ENCODE results near the gene PCK2.

DNA sequence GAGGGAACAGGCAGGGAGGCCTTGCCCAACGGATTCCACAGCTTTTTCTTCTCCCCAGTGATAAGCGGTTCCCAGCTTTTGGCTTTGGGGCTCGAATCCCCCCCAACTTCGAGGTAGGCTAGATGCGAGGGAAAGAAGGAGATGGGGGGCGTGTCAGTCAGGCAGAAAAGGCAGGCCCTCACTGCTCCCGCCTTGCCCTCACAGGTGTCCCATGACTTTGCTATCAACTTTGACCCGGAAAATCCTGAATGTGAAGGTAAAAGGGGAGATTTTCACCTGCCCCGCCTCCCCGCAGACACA is 17.9 kb upstream of the PCK2 start:
- TF ChIP-seq EP300 (IDR thresholded peaks at IDR 0.05) (no peak), MAX (IDR thresholded peaks at IDR 0.05) (no peak), POLR2A (IDR thresholded peaks at IDR 0.05; ENCODE audit: low read length) (no peak), ZC3H11A (IDR thresholded peaks at IDR 0.05) (no peak), ZFP36 (IDR thresholded peaks at IDR 0.05; ENCODE audit: borderline replicate concordance, partially characterized antibody) (no peak), CHD4 (IDR thresholded peaks at IDR 0.05; ENCODE audit: borderline replicate concordance) (no peak), KDM5A (IDR thresholded peaks at IDR 0.05) (no peak), JUN (IDR thresholded peaks at IDR 0.05) (no peak)
- TF ChIP-seq, protein P1, sequence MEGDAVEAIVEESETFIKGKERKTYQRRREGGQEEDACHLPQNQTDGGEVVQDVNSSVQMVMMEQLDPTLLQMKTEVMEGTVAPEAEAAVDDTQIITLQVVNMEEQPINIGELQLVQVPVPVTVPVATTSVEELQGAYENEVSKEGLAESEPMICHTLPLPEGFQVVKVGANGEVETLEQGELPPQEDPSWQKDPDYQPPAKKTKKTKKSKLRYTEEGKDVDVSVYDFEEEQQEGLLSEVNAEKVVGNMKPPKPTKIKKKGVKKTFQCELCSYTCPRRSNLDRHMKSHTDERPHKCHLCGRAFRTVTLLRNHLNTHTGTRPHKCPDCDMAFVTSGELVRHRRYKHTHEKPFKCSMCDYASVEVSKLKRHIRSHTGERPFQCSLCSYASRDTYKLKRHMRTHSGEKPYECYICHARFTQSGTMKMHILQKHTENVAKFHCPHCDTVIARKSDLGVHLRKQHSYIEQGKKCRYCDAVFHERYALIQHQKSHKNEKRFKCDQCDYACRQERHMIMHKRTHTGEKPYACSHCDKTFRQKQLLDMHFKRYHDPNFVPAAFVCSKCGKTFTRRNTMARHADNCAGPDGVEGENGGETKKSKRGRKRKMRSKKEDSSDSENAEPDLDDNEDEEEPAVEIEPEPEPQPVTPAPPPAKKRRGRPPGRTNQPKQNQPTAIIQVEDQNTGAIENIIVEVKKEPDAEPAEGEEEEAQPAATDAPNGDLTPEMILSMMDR (IDR thresholded peaks at IDR 0.05), result no peak
- TF ChIP-seq, protein P2, sequence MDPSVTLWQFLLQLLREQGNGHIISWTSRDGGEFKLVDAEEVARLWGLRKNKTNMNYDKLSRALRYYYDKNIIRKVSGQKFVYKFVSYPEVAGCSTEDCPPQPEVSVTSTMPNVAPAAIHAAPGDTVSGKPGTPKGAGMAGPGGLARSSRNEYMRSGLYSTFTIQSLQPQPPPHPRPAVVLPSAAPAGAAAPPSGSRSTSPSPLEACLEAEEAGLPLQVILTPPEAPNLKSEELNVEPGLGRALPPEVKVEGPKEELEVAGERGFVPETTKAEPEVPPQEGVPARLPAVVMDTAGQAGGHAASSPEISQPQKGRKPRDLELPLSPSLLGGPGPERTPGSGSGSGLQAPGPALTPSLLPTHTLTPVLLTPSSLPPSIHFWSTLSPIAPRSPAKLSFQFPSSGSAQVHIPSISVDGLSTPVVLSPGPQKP (IDR thresholded peaks at IDR 0.05; ENCODE audit: low read depth, low read length), result no peak

Measured in A549 (cell line).